Psoas muscle (tissue), 8 donors: ENCODE measurements around the gene TPRN. TPM values are rescaled to one million over a fixed set of nuclear protein-coding genes. Genes with fewer than 3 reads are reported as not detected.

ENCODE experiments used
- ATAC-seq, 4 donors: fragments of 200-7000 bp; cut with Tn5 transposase; one replicate each; pipeline ENCODE4 v1.9.1; 2020; ENCODE audit warnings: moderate library complexity in 3 of 4, mild to moderate bottlenecking in 2 of 4
- DNase-seq, 2 donors: peaks; one replicate each; pipeline ENCODE4 v3.0.0-alpha.2; 2020
- H3K27ac ChIP-seq: fragments of 200-600 bp; one replicate; pipeline ENCODE4 v1.8.0; 2022
- H3K27me3 ChIP-seq, 3 donors: fragments of 200-600 bp in 1 of 3; one replicate each; pipeline versions ENCODE4 v1.6.1 to v1.8.0; 2013 to 2022; ENCODE audit warnings: low read length in 2 of 3, mild to moderate bottlenecking in 2 of 3, moderate library complexity in 1 of 3; ENCODE audit not compliant: insufficient read depth in 3 of 3
- H3K36me3 ChIP-seq, 2 donors: fragments of 200-600 bp in 1 of 2; one replicate each; pipeline versions ENCODE4 v1.6.1 to v1.8.0; 2013 to 2022; ENCODE audit warnings: low read depth in 1 of 2, mild to moderate bottlenecking in 1 of 2, moderate library complexity in 1 of 2; ENCODE audit not compliant: insufficient read depth in 1 of 2
- H3K4me1 ChIP-seq: fragments of 200-600 bp; one replicate; pipeline ENCODE4 v1.8.0; 2022
- H3K4me3 ChIP-seq: fragments of 200-600 bp; one replicate; pipeline ENCODE4 v1.8.0; 2022; ENCODE audit warnings: mild to moderate bottlenecking
- H3K9me3 ChIP-seq: fragments of 200-600 bp; one replicate; pipeline ENCODE4 v1.8.0; 2022
- WGBS, 3 donors: extraction: QIAGEN DNeasy Blood & Tissue Kit; methylation state at CpG; one replicate each; pipeline versions ENCODE4 v1.1.6 to v1.1.7; 2013; 5-methylcytosine and 5-hydroxymethylcytosine counted together
- intact Hi-C, 2 donors: fragments of 100-400 bp; cut with DNase I; formaldehyde crosslinking; loops; one replicate each; pipeline versions ENCODE4 v1.11.0 to v1.14.2; 2022
- polyA plus RNA-seq, 3 donors: library from polyadenylated mRNA; stranded (reverse); fragments of 200-250 nt; gene quantifications; one replicate each; pipeline ENCODE4 v1.2.3, GENCODE V29; 2013
- total RNA-seq, 4 donors: library from RNA; stranded (reverse); fragmentation: NEBNext Ultra II Directional in 2 of 4; extraction: Animal tissue kit (Norgen Biotek cat#: 25700) in 2 of 4; gene quantifications; one replicate each; pipeline versions ENCODE4 v1.2.1 to v1.2.4, GENCODE V29; 2021 to 2023
- TF ChIP-seq, protein P1 (sequence below): fragments of 200-600 bp; IDR thresholded peaks from one replicate; pipeline ENCODE4 v1.8.0; 2022; ENCODE audit warnings: antibody characterized with exemption
- donor health status: healthy with polysubstance abuse.
- donor health status: DM: no; HTN: no; CAD: no; lungs with moderate emphysema.
- donor health status: Bipolar disorder and iron deficiency.
- donor health status: healthy.
- donor health status: DM: yes; HTN: yes; CAD: no.
- donor health status: DM: no; HTN: no; CAD: no.
- donor health status: DM: no; HTN: no; CAD: no.
- donor health status: DM: yes; HTN: yes; CAD: no.

The TPRN gene
- total and polyA plus RNA-seq, 7 donors = 3.6 to 11.3 (median 8.6) TPM

DNA sequence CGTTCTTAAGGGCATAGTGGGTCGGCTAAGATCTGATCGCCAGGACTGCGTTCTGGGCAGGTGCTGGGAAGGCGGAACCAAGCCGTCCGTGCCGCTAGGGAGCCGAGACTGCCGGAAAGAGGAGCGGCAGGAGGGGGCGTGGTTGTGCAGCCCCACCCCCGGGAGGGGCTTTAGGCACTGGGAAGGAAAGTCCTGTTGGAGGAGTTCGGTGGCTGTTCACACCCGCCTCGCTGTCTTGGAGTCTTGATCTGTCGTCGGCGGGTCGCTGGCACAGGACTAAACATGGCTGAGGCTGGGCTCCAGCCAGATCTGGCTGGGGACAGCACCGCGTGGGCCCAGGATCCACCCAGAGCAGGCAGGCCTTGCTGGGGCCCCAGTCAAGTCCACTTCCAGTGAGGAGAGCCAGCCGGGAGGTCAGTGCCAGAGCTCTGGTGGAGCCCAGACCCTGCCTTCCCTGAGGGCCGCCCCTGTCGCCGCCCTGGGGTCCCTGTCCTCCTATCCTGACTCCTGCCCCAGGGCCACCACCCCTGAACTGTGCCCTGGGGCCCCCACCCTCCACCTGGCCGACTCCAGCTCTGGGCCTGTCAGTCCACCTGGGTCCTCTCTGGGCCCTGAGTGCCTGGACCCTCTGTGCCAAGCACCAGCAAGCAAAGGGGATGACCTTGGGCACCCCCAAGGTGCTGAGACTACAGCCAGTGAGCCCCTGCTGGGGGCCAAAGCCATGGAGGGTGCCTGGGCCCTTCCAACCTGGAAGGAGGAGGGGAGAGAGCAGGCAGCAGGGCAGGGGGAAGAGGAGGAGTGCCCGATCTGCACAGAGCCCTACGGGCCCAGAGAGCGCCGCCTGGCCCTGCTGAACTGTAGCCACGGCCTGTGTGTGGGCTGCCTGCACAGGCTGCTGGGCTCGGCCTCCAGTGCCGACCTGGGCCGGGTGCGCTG lies 17.0 kb upstream of the TPRN start:
- peak overlapping the region; percentile 59 for H3K4me3 ChIP-seq
- DNase-seq = peak; percentile 69 to 78
- peaks cover 0 to 12% of the 10 kb centered on the region in 2 donors for H3K36me3 ChIP-seq
- peak overlapping the region; percentile 58 for H3K27ac ChIP-seq
- peak; percentile 54 to 68 (median 64) for ATAC-seq
- TF ChIP-seq, protein P1, sequence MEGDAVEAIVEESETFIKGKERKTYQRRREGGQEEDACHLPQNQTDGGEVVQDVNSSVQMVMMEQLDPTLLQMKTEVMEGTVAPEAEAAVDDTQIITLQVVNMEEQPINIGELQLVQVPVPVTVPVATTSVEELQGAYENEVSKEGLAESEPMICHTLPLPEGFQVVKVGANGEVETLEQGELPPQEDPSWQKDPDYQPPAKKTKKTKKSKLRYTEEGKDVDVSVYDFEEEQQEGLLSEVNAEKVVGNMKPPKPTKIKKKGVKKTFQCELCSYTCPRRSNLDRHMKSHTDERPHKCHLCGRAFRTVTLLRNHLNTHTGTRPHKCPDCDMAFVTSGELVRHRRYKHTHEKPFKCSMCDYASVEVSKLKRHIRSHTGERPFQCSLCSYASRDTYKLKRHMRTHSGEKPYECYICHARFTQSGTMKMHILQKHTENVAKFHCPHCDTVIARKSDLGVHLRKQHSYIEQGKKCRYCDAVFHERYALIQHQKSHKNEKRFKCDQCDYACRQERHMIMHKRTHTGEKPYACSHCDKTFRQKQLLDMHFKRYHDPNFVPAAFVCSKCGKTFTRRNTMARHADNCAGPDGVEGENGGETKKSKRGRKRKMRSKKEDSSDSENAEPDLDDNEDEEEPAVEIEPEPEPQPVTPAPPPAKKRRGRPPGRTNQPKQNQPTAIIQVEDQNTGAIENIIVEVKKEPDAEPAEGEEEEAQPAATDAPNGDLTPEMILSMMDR = no peak
- intact Hi-C loops = no loop called here
- H3K9me3 ChIP-seq = no peaks in the 10 kb centered on the region
- H3K27me3 ChIP-seq = no peaks in the 10 kb centered on the region
- peaks cover 3% of the 10 kb centered on the region for H3K4me1 ChIP-seq
- 37 to 51% (median 47%) methylated on average over 34 to 36 of the region's 36 CpGs for WGBS, 3 donors

DNA sequence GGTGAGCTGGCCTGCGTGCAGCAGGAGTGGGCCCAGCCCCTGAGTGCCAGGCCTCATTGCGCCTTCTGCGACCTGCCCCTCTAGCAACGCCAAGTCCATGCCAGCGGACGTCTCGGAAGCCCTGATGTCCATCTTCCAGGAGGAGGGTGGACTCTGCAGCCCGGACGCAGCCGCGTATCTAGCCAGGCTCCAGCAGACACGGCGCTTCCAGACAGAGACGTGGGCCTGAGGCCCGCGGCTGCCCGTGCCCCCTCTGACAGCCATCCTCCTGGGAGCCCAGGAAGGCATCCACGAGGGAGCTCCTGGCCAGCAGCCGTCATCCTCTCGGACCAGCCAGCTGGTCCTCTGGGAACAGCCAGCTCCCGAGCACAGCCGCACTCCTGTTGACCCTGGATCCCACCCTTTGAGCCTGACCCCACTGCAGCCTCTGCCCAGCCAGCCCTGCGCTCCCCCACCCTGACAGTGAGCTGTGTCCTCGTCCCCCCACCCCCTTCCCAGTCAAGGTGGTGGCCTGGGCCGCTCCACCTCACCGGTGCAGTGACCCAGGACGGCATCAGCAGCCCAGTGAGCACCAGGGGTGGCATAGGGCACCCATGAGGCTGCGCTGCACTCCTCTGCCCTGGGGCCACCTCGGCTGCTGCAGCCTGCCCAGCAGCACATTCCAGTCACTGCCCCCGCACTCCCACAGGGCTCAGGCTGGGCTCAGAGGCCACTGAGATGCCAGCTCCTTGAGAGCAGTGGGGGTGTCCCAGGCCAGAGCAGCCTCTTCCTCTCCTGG lies 15.8 kb upstream of the TPRN start:
- TF ChIP-seq, protein P1 = no peak
- Histone ChIP-seq H3K27me3 (no peaks in the 10 kb centered on the region), H3K4me3 (no peak overlapping the region), H3K36me3 (peaks cover 0 to 12% of the 10 kb centered on the region in 2 donors), H3K9me3 (no peaks in the 10 kb centered on the region), H3K27ac (no peak overlapping the region), H3K4me1 (no peaks in the 10 kb centered on the region)
- 88 to 90% (median 90%) methylated on average over 27 to 30 of the region's 30 CpGs for WGBS, 3 donors
- intact Hi-C loops = no loop called here
- ATAC-seq (no peak), DNase-seq (no peak)

DNA sequence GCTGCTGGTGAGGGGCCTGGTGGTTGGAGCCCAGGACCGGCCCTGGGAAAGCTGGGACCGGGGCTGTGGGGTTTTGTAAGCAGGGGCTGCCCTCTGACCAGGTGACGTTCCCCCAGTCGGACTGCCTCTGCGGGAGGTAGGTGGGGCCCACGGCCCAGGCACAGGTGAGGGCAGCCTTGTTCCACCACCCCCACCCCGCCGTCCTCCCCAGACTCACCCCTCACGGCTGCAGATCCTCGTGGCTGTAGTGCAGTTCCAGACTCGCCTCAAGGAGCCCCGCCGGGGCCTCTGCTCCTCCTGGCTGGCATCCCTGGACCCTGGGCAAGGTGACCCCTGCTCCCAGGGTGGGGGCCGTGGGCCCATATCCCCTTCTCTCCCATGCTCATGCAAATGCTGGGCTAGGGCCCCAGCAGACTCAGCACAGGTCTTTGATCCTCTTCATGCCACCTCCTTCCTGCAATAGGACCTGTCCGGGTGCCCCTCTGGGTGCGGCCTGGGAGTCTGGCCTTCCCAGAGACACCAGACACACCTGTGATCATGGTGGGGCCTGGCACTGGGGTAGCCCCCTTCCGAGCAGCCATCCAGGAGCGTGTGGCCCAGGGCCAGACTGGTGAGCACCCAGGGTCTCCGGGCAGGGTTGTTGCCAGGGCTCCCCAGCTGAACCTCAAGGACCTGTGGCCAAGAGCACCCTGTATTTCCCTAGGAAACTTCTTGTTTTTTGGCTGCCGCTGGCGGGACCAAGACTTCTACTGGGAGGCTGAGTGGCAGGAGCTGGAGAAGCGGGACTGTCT lies 14.8 kb upstream of the TPRN start:
- no peak overlapping the region for H3K27ac ChIP-seq
- no peaks in the 10 kb centered on the region for H3K27me3 ChIP-seq
- WGBS, 3 donors = 91 to 94% (median 92%) methylated on average over 20 to 22 of the region's 22 CpGs
- H3K36me3 ChIP-seq = peaks cover 0 to 12% of the 10 kb centered on the region in 2 donors
- H3K9me3 ChIP-seq = no peaks in the 10 kb centered on the region
- H3K4me1 ChIP-seq = no peaks in the 10 kb centered on the region
- TF ChIP-seq, protein P1 = no peak
- intact Hi-C loops = no loop called here
- DNase-seq = no peak
- ATAC-seq = no peak
- H3K4me3 ChIP-seq = no peak overlapping the region

DNA sequence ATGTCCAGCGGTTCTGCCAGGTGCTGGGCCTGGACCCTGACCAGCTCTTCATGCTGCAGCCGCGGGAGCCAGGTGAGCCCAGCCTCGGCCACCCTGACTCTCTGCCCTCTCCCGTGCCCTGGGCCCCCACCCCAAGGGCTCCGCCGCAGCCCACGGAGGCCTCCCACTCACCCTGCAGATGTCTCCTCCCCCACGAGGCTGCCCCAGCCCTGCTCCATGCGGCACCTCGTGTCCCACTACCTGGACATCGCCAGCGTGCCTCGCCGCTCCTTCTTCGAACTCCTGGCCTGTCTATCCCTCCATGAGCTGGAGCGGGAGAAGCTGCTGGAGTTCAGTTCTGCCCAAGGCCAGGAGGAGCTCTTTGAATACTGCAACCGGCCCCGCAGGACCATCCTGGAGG lies 14.1 kb upstream of the TPRN start:
- Histone ChIP-seq H3K36me3 (peaks cover 0 to 12% of the 10 kb centered on the region in 2 donors), H3K27me3 (no peaks in the 10 kb centered on the region), H3K4me3 (no peak overlapping the region), H3K4me1 (no peaks in the 10 kb centered on the region), H3K9me3 (no peaks in the 10 kb centered on the region), H3K27ac (no peak overlapping the region)
- WGBS, 3 donors = 91 to 93% (median 92%) methylated on average over 19 of the region's 19 CpGs
- DNase-seq = no peak
- intact Hi-C loops = no loop called here
- ATAC-seq = no peak
- TF ChIP-seq, protein P1 = no peak
